CD4-positive, alpha-beta T cell treated with Interleukin-1 beta for 1 hour (primary cell): ENCODE results near the gene PHF21B.

Experiments used
- DNase-seq, 2 donors: peaks; one replicate each; pipeline ENCODE4 v3.0.0-alpha.2; 2020 to 2022

PHF21B gene

GRCh38 chr22:44889255-44889878 lies 120.4 kb downstream of the PHF21B start:
- DNase-seq = no peak

DNA sequence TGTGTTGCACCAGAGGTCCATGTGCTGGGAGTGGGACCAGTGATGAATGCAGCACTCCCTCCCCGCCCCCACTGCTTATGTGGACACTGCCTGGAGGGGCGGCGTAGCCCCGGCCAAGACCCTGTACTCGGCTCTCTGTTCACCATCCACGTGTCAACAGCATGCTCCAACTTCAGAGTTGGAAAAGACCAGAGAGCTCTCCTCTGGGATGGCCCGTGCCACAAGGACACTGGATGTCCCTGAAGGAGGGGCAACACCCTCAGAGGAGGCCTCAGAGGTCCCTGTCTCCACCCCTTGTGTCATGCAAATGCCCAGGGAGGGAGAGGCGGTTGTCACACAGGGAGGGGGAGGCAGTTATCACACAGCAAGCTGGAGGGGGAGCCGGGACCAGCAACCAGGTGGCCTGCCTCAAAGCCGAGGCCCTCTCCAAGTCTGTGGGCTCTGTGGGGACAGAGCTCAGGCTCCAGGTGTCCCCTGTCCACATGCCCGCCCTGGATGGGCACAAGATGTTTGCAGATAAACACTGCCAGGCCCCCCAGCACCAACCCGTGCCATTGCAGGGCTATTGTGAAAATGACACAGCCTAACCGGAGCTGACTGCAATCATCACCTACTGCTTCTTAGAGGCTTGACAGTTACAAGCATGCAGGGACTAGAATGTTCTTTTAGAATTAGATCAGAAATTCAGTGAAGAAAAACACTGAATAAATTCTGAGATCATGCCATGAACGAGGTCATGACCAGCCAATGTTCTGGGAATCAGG lies 121.1 kb downstream of the PHF21B start:
- no peak for DNase-seq

GRCh38 chr22:44887941-44888366 lies 121.9 kb downstream of the PHF21B start:
- no peak for DNase-seq

DNA sequence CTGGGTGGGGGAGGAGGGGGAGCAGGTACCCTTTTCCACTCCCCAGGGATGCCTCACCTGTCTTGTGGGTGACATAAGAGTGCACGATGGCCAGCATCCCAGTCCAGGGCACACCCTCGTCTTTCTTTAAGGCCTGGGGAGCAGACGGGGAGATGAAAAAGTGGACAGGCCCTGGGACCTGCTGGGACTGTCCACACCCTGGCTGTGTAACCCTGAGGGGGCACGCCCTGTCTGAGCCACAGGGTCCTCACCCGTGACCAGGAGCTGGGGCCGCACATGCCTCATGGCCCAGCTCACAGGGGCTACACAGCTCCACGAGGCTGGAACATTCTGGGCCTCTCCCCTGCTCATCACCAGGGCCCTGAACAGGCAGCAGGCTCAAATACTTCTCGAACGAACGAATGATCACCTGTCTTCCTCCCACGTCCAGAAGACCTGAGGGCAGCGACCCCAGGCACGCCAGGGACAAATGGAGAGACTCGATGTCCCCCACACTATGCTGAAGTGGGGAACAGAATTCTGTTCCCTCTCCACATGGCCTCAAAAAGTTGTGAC lies 123.9 kb downstream of the PHF21B start:
- no peak for DNase-seq

- DNase-seq = no peak
These were observed 124.6 kb downstream of the PHF21B start for GRCh38 chr22:44884968-44885805.

DNA sequence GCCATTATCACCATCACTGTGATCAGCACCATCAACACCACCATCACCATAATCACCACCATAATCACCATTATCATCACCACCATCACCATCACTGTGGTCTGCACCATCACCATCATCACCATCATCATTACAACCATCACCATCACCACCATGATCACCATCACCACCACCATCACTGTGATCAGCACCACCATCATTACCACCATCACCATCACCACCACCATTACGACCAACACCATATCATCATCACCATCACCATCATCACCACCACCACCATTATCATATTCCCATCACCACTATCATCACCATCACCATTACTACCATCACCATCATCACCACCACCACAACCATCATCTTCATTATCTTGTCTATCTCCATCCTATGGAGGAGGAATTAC lies 125.2 kb downstream of the PHF21B start:
- DNase-seq = no peak

- no peak for DNase-seq
These were observed 126.8 kb downstream of the PHF21B start for GRCh38 chr22:44883011-44883421.

GRCh38 chr22:44882226-44882905 lies 127.4 kb downstream of the PHF21B start:
- DNase-seq = no peak

DNA sequence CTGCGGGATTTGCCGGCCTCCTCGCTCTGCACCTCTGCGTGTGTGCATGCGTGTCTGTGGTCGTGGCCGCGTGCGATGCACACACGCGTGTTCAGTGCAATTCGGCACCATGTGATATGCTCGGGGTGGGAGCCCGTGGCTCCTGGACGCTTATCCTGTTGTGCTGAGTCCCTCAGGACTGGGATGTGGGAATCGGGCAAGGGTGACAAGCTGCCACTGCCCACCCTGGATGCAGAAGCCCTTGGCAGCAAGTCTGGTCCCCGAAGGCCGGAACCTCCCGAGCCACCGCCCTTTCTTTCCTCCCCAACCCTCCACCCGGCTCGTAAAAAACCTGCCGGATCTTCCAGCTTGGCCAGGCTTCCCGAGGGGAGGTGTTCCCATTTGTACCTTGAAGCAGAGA lies 128.2 kb downstream of the PHF21B start:
- no peak for DNase-seq

DNA sequence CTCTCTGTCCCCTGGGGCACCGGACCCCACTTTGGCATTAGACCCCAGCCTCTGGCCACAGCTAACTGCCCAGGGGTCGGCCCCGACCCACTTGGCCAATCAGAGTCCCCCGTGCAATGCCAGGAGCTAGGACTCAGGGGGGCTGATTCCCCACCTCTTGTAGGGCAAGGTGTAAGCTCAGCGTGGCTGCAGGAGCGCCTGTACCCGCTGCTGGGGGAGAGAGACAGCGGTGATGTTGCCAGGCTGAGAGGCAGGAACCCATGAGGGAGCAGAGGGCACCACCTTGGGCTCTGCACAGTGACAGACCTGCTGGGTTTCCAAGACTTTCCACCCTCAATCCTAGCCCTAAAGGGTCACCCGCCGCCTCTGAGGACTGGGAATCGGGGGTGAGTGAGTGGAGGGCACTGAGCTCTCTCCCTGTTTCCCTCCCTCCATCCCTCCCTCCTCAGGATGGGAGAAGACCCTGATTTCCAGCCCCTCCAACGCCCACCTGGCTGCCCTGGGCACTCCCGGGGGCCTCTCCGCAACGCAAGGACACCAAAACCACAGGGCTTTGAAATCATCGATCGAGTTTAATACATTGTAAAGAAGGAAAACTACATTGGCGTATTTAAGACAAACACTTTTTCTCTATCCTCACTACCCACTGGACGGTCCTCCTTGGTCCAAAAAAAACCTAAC lies 129.1 kb downstream of the PHF21B start:
- DNase-seq = no peak

GRCh38 chr22:44879301-44879680 lies 130.5 kb downstream of the PHF21B start:
- DNase-seq = no peak

DNA sequence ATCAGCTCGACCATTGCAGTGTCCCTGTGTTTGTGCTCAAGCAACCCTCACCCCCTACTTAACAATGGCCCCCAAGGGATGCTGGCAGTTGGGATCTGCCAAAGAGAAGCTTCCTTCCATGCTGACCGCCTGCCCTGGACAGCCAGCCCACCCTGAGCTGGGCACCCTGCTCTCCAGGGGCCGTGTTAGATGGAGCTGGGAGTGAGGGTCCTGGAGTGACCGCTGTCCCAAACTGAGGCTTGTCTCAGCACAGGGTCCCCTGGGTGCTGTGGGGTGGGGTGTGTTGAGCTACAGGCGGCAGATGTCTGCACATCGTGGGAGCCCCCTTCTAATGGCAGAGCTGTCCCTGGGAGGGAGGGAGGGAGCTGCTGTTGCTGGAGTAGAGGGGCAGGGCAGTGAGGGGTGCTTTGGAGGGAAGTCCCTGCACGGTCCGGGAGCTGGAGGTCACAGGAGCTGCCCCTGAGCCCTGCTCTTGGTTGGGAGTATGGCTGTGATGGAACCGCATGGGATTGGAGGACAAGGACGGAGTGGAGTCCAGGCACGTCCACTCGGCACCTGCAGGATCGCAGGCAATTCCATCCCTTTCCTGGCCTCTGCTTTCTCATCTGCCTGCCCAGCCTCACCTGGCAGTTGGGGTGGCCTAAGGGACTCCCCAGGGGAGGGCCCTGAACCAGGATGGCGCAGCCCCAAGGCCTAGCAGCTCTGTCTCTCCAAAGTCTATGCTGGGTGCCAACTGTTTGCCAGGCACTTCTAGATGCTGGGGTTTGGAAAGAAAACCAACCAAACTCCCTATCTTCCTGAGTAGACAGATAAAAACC lies 131.1 kb downstream of the PHF21B start:
- DNase-seq = no peak

DNA sequence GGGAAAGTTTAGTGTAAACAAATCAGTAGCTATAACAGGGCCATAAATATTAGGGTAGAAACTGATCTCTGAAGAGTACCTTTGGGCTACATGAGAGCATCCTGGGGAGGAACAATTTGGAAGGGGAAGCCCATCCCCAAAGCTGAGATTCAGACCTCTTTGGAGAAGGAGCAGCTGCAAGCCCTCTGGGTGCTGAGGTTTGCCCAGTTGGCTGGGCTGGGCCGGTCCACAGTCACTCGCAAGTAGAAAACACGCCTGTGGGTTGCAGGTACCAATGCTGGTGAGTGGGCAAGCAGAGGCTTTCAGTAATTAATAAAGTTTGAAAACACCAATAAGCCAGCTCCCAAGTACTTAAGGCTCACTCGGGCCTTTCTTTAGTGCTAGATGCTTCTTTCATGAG lies 132.9 kb downstream of the PHF21B start:
- no peak for DNase-seq

DNA sequence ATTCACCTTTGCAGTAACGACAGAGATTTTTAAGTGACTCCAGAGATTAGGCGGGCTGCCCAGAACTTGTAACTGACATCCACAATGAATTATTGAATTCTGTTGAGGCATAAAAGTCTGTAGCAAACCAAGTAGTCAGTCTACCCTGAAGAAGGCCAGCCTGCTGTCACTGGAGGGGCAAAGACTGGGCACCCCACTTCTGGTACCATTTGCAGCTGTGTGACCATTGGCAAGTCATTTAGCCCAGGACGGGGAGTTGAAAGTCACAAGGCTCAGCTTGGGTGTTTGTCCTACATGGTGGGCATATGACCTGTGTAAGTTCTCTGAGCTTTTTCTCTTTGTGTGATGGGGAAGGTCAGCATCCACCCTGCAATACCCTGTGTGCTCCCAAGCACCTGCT lies 138.0 kb downstream of the PHF21B start:
- DNase-seq = no peak

DNA sequence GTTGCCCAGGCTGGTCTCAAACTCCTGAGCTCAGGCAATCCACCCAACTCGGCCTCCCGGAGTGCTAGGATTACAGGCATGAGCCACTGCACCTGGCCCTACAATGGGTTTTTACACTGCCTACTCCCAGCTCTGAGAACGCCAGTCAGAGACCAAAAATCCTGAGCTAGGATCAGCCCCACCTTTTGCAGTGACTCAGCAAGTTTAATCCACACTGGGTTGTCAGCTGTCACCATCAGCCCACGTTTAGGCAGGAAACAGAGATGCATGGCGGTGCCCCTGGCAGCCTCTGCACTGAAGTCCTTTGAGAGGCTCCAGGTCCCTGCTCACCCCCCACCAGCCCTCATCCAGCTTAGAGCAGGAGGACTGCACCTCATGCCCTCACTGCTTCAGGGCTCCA lies 139.8 kb downstream of the PHF21B start:
- DNase-seq = no peak

DNA sequence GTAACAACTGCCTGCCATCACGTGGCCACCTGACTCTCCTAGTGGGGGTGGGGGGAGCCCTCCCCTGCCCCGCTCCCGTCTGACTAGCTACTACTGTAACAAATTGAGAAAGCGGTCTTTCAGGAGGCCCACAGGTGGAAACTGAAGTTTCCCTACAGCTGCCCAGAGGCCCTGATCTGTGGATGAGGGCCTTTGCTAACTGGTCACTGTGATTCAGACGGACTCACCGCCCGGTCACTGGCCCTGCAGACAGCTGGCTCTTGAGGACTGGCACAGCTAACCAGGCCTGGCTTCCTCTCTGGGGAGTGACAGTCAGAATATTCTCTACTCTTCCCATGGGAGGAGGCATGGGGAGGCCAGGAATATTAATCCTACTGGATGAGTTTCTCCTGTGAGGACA lies 140.6 kb downstream of the PHF21B start:
- DNase-seq = no peak

DNA sequence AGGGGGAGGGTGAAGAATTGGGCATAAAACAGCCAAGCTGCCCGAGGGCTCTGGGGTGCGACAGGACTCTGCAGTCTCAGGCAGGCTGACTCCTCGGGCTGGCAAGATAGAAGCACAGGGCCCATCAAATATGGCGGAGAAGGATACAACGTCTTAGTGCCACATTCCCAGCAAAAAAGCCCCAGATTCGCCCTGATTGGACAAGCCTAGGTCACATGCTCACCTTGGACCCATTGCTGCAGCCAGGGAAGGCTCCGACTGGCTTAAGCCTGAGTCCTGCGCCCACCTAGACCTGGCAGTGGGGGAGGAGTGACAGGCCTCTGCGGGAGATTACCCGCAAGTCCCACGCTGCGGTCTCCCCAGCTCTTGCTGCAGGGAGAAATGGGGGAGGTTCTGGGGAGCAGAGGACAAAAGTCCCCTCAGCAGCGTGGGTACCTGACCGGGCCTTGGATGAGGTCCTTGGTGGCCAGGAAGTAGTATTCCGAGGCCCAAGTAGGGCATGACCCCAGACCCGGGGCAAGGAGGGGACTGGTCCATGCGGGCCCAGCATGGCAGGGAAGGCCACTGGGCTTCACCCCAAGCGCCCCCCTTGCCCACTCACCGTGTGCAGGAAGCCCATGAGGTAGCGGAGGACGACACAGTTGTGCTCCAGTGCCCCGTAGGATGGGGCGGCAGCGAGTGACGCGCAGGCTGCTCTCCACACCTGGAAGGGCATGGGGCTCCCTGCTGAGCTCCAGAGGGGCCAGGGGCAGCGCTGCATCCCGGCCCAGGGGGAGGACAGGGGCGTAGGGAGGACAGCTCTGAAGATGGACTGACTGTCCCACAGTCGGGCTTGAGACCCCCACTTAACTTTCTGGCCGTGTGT lies 144.4 kb downstream of the PHF21B start:
- DNase-seq = no peak

- no peak for DNase-seq
These were observed 146.6 kb downstream of the PHF21B start for GRCh38 chr22:44862981-44863860.

- no peak for DNase-seq
These were observed 147.5 kb downstream of the PHF21B start for GRCh38 chr22:44862281-44862680.
